HCT116 (cell line): ENCODE results near the gene NDUFC2. TPM values are rescaled to one million over a fixed set of nuclear protein-coding genes. Genes with fewer than 3 reads are reported as not detected.
"Not testable (repeated sequence)": the region's sequence is repeated elsewhere in the genome, so short reads cannot be mapped to it uniquely, and the experiment has no call there.

ENCODE experiments used
- ATAC-seq: fragments of 200-7000 bp; cut with Tn5 transposase; 2 replicates; pipeline ENCODE4 v1.9.1; 2020; ENCODE audit warnings: mild to moderate bottlenecking, moderate library complexity
- BruUV-seq: library from RNA; stranded (reverse); fragments of 400-500 nt; replicated peaks from 2 replicates; lab custom pipeline; 2021; lab: Mats Ljungman, UMichigan
- CTCF ChIA-PET: fragments of 300-600 bp; sonication (Branson Sonifier 250); formaldehyde crosslinking; loops from one replicate; lab custom pipeline; 2021; ENCODE audit warnings: antibody characterized with exemption; lab: Charles Lee
- POLR2A ChIA-PET: fragments of 300-600, 350-600 bp; sonication (Branson Sonifier 250); formaldehyde crosslinking; loops from one replicate; lab custom pipeline; 2021; ENCODE audit warnings: antibody characterized with exemption; lab: Charles Lee
- RAD21 ChIA-PET, 2 experiments: fragments of 300-600 bp; sonication (Branson Sonifier 250); formaldehyde crosslinking; loops; one replicate each; lab custom pipeline; 2023; ENCODE audit warnings: low total read pairs in 2 of 2; ENCODE audit not compliant: uncharacterized antibody in 2 of 2, unreplicated experiment in 2 of 2, low non-redundant PET in 1 of 2; lab: Charles Lee
- DNase-seq: peaks from one replicate; pipeline ENCODE4 v3.0.0-alpha.2; 2010; ENCODE audit warnings: low read depth, low spot score
- H2AFZ ChIP-seq: fragments of 200-600 bp; shearing (Covaris generic), sonication (generic); 2 replicates; pipeline ENCODE4 v1.6.1; 2017; ENCODE audit warnings: low read depth, mixed run types, mixed read lengths, antibody characterized with exemption, low read length; ENCODE audit not compliant: poor library complexity, severe bottlenecking
- H3K27ac ChIP-seq: 2 replicates; pipeline ENCODE4 v1.5.1; 2012; ENCODE audit warnings: low read depth, low read length
- H3K27me3 ChIP-seq: fragments of 200-600 bp; sonication (generic); 2 replicates; pipeline ENCODE4 v1.6.1; 2016; ENCODE audit warnings: mixed run types, low read length, mixed read lengths; ENCODE audit not compliant: insufficient read depth
- H3K36me3 ChIP-seq, 2 experiments: fragments of 200-500 bp in 1 of 2; fragments of 200-600 bp in 1 of 2; sonication (Bioruptor generic) in 1 of 2; sonication (generic) in 1 of 2; 2 replicates each; pipeline versions ENCODE4 v1.5.1 to v1.6.1; 2014 to 2016; ENCODE audit warnings: low read length in 2 of 2, inconsistent platforms in 1 of 2, mixed read lengths in 1 of 2, mixed run types in 1 of 2; ENCODE audit not compliant: insufficient read depth in 2 of 2, control insufficient read depth in 1 of 2
- H3K4me1 ChIP-seq, 2 experiments: fragments of 200-600 bp in 1 of 2; sonication (generic) in 1 of 2; 2 replicates each; pipeline versions ENCODE4 v1.5.1 to v1.6.1; 2012 to 2017; ENCODE audit warnings: low read length in 2 of 2, inconsistent platforms in 1 of 2, mild to moderate bottlenecking in 1 of 2, mixed read lengths in 1 of 2, mixed run types in 1 of 2, moderate library complexity in 1 of 2; ENCODE audit not compliant: insufficient read depth in 2 of 2, control insufficient read depth in 1 of 2
- H3K4me2 ChIP-seq: fragments of 200-600 bp; sonication (generic); 2 replicates; pipeline ENCODE4 v1.6.1; 2017; ENCODE audit warnings: mixed run types, low read length, mixed read lengths
- H3K4me3 ChIP-seq, 2 experiments: fragments of 200-600 bp in 1 of 2; sonication (generic) in 1 of 2; replicated peaks in 1 of 2; 2 replicates each; pipeline ENCODE4 v1.5.1; 2011 to 2016; ENCODE audit warnings: low read length in 2 of 2, control low read depth in 1 of 2, low read depth in 1 of 2, mild to moderate bottlenecking in 1 of 2, mixed read lengths in 1 of 2, mixed run types in 1 of 2
- H3K79me2 ChIP-seq: fragments of 200-600 bp; sonication (generic); 2 replicates; pipeline ENCODE4 v1.6.1; 2017; ENCODE audit warnings: mild to moderate bottlenecking, mixed run types, low read length, moderate library complexity, mixed read lengths; ENCODE audit not compliant: insufficient read depth
- H3K9ac ChIP-seq: fragments of 200-600 bp; sonication (generic); 2 replicates; pipeline ENCODE4 v1.6.1; 2016; ENCODE audit warnings: low read length, mixed read lengths
- H3K9me2 ChIP-seq: fragments of 200-600 bp; sonication (generic), shearing (Covaris generic); 2 replicates; pipeline ENCODE4 v1.6.1; 2017; ENCODE audit warnings: mixed run types, mild to moderate bottlenecking, moderate library complexity; ENCODE audit not compliant: insufficient read depth
- H3K9me3 ChIP-seq, 2 experiments: fragments of 200-500 bp in 1 of 2; fragments of 200-600 bp in 1 of 2; sonication (Bioruptor generic) in 1 of 2; sonication (generic) in 1 of 2; 2 replicates each; pipeline ENCODE4 v1.6.1; 2014 to 2017; ENCODE audit warnings: low read length in 2 of 2, mixed read lengths in 2 of 2, inconsistent platforms in 1 of 2, low read depth in 1 of 2, mild to moderate bottlenecking in 1 of 2, mixed run types in 1 of 2, moderate library complexity in 1 of 2; ENCODE audit not compliant: control insufficient read depth in 1 of 2, insufficient read depth in 1 of 2
- H4K20me1 ChIP-seq: fragments of 200-600 bp; sonication (generic), shearing (Covaris generic); 2 replicates; pipeline ENCODE4 v1.6.1; 2017; ENCODE audit warnings: mixed run types, mild to moderate bottlenecking, moderate library complexity; ENCODE audit not compliant: insufficient read depth
- CBX3 ChIP-seq: IDR thresholded peaks from 2 replicates; pipeline ENCODE4 v1.6.1; 2012; ENCODE audit warnings: low read depth
- CEBPB ChIP-seq: IDR thresholded peaks from 2 replicates; pipeline ENCODE4 v1.6.1; 2012; ENCODE audit warnings: low read depth
- EGR1 ChIP-seq: IDR thresholded peaks from 2 replicates; pipeline ENCODE4 v1.6.1; 2012; ENCODE audit warnings: low read depth
- ELF1 ChIP-seq: IDR thresholded peaks from 2 replicates; pipeline ENCODE4 v1.6.1; 2012; ENCODE audit warnings: low read depth, borderline replicate concordance
- EZH2 ChIP-seq: fragments of 200-600 bp; sonication (generic); IDR thresholded peaks from 2 replicates; pipeline ENCODE4 v1.6.1; 2017; ENCODE audit warnings: antibody characterized with exemption, mixed run types
- EZH2phosphoT487 ChIP-seq: fragments of 200-600 bp; IDR thresholded peaks from 2 replicates; pipeline ENCODE4 v1.6.1; 2018; ENCODE audit warnings: antibody characterized with exemption, borderline replicate concordance
- FOSL1 ChIP-seq: IDR thresholded peaks from 2 replicates; pipeline ENCODE4 v1.6.1; 2012; ENCODE audit warnings: low read depth
- JUND ChIP-seq: IDR thresholded peaks from 2 replicates; pipeline ENCODE4 v1.6.1; 2012
- MAX ChIP-seq: IDR thresholded peaks from 2 replicates; pipeline ENCODE4 v1.6.1; 2012
- POLR2A ChIP-seq: IDR thresholded peaks from 2 replicates; pipeline ENCODE4 v1.7.0; 2011; ENCODE audit warnings: borderline replicate concordance; ENCODE audit not compliant: insufficient read depth, insufficient read length; ENCODE audit errors: extremely low read depth
- POLR2AphosphoS5 ChIP-seq: IDR thresholded peaks from 2 replicates; pipeline ENCODE4 v1.6.1; 2011; ENCODE audit warnings: mild to moderate bottlenecking, low read depth, low read length, moderate library complexity
- RAD21 ChIP-seq: IDR thresholded peaks from 2 replicates; pipeline ENCODE4 v1.6.1; 2012; ENCODE audit warnings: low read depth, mild to moderate bottlenecking
- SIN3A ChIP-seq: IDR thresholded peaks from 2 replicates; pipeline ENCODE4 v1.6.1; 2012; ENCODE audit warnings: low read depth
- SP1 ChIP-seq: IDR thresholded peaks from 2 replicates; pipeline ENCODE4 v1.6.1; 2012; ENCODE audit warnings: low read depth
- TCF7L2 ChIP-seq: IDR thresholded peaks from 2 replicates; pipeline ENCODE4 v1.7.0; 2011; ENCODE audit warnings: borderline replicate concordance, inconsistent platforms; ENCODE audit not compliant: insufficient read depth, insufficient read length; ENCODE audit errors: extremely low read depth
- YY1 ChIP-seq: IDR thresholded peaks from 2 replicates; pipeline ENCODE4 v1.6.1; 2011; ENCODE audit warnings: low read length, low read depth, moderate library complexity, mild to moderate bottlenecking; ENCODE audit not compliant: insufficient replicate concordance; ENCODE audit errors: extremely low read depth
- ZFX ChIP-seq: fragments of 450-650 bp; IDR thresholded peaks from 2 replicates; pipeline ENCODE4 v1.6.1; 2017
- ZNF274 ChIP-seq: fragments of 200-500 bp; sonication (Bioruptor generic); IDR thresholded peaks from 2 replicates; pipeline ENCODE4 v1.6.1; 2014; ENCODE audit warnings: mild to moderate bottlenecking, low read depth, low read length, inconsistent platforms
- intact Hi-C: fragments of 100-400 bp; cut with micrococcal nuclease; formaldehyde crosslinking; loops from 2 replicates; pipeline ENCODE4 v1.10.0; 2022
- total RNA-seq: library from RNA; stranded (reverse); gene quantifications from one replicate; pipeline ENCODE4 v1.2.1, GENCODE V29; 2021; ENCODE audit not compliant: unreplicated experiment
- TF ChIP-seq, protein P1 (sequence below): IDR thresholded peaks from 2 replicates; pipeline ENCODE4 v1.6.1; 2012; ENCODE audit warnings: low read depth
- TF ChIP-seq, protein P2 (sequence below): IDR thresholded peaks from 2 replicates; pipeline ENCODE4 v1.6.1; 2012

NDUFC2 gene
- total RNA-seq, 1 experiment from 2014 or later: 225 TPM

DNA sequence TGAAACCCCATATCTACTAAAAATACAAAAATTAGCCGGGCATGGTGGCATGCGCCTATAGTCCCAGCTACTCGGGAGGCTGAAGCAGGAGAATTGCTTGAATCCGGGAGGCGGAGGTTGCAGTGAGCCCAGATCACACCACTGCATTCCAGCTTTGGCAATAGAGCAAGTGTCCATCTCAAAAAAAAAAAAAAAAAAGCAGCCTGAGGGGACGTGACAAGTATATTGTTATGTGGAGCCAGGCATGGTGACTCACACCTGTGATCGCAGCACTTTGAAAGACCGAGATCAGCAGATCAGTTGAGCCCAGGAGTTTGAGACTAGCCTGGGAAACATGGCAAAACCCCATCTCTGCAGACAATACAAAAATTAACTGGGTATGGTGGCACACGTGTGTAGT lies 51.2 kb downstream of the NDUFC2 start:
- ATAC-seq: peak; percentile 75
- RAD21 ChIA-PET, H3K9ac ChIP-seq, CTCF ChIA-PET, H3K27me3 ChIP-seq, intact Hi-C loops, H2AFZ ChIP-seq, H4K20me1 ChIP-seq, H3K36me3 ChIP-seq, H3K9me2 ChIP-seq, BruUV-seq, H3K9me3 ChIP-seq, H3K79me2 ChIP-seq: not testable (repeated sequence)
- TF ChIP-seq CBX3: peak; percentile 88
- TF ChIP-seq FOSL1: peak; percentile 79
- TF ChIP-seq MAX: peak; percentile 46; the same call in 1 of the 2 replicates
- TF ChIP-seq TCF7L2: peak; percentile 79
- peak; percentile 64; the same call in 1 of the 2 replicates for TF ChIP-seq SP1
- peak; percentile 74 for TF ChIP-seq JUND
- H3K4me2 ChIP-seq: peak overlapping the region; percentile 60
- DNase-seq: peak; percentile 78
- H3K4me1 ChIP-seq: peaks cover 46 to 53% of the 10 kb centered on the region in 2 experiments
- H3K27ac ChIP-seq: peak overlapping the region; percentile 4; the same call in 1 of the 2 replicates
- peak overlapping the region in 1 of 2 experiments; percentile 24; a peak in 2 of 4 replicates for H3K4me3 ChIP-seq
- POLR2A ChIA-PET: interaction anchor here (0.9 kb wide), 1 partner anchor 8 kb away, joined by 3 read pairs; no protein-coding TSS in a partner anchor

DNA sequence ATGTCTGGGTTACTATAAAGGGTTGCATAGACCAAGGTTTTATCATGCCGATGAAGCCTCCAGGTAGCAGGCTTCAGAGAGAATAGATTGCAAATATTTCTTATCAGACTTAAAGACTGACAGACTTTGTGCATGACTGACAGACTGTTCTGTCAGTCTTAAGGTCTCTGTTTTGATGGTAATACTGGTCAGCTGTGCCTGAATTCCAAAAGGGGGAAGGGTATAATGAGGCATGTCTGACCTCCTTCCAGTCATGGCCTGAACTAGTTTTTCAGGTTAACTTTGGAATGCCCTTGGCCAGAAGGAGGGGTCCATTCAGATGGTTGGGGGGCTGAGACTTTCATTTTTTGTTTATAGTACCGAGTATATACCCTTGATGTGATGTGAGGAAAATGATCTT lies 51.9 kb downstream of the NDUFC2 start:
- Histone ChIP-seq H3K9ac (no peak overlapping the region), H4K20me1 (no peaks in the 10 kb centered on the region), H3K9me3 (no peaks in the 10 kb centered on the region), H3K9me2 (no peaks in the 10 kb centered on the region), H3K36me3 (no peaks in the 10 kb centered on the region), H3K27me3 (no peaks in the 10 kb centered on the region), H3K27ac (no peak overlapping the region), H3K4me2 (peak overlapping the region; percentile 60), H3K4me3 (0 out of 4 replicates have a peak overlapping the region, but pooled peaks of 1 of the 2 experiments have one; percentile 24), H3K79me2 (peaks cover under 1% of the 10 kb centered on the region; the same call in 1 of the 2 replicates), H3K4me1 (peaks cover 46 to 56% of the 10 kb centered on the region in 2 experiments), H2AFZ (no peak overlapping the region)
- ChIA-PET POLR2A (no interaction called here), CTCF (no interaction called here), RAD21 (no interaction called here)
- ATAC-seq: no peak
- intact Hi-C loops: no loop called here
- DNase-seq: no peak
- BruUV-seq: no TSS peak
- TF ChIP-seq MAX (no peak), RAD21 (no peak), ZFX (no peak), YY1 (no peak), ZNF274 (no peak), EGR1 (no peak), CBX3 (no peak), EZH2phosphoT487 (no peak), CEBPB (no peak), POLR2AphosphoS5 (no peak), POLR2A (no peak), ELF1 (no peak), SIN3A (no peak), EZH2 (no peak)
- TF ChIP-seq, protein P1, sequence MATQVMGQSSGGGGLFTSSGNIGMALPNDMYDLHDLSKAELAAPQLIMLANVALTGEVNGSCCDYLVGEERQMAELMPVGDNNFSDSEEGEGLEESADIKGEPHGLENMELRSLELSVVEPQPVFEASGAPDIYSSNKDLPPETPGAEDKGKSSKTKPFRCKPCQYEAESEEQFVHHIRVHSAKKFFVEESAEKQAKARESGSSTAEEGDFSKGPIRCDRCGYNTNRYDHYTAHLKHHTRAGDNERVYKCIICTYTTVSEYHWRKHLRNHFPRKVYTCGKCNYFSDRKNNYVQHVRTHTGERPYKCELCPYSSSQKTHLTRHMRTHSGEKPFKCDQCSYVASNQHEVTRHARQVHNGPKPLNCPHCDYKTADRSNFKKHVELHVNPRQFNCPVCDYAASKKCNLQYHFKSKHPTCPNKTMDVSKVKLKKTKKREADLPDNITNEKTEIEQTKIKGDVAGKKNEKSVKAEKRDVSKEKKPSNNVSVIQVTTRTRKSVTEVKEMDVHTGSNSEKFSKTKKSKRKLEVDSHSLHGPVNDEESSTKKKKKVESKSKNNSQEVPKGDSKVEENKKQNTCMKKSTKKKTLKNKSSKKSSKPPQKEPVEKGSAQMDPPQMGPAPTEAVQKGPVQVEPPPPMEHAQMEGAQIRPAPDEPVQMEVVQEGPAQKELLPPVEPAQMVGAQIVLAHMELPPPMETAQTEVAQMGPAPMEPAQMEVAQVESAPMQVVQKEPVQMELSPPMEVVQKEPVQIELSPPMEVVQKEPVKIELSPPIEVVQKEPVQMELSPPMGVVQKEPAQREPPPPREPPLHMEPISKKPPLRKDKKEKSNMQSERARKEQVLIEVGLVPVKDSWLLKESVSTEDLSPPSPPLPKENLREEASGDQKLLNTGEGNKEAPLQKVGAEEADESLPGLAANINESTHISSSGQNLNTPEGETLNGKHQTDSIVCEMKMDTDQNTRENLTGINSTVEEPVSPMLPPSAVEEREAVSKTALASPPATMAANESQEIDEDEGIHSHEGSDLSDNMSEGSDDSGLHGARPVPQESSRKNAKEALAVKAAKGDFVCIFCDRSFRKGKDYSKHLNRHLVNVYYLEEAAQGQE: no peak
- TF ChIP-seq, protein P2, sequence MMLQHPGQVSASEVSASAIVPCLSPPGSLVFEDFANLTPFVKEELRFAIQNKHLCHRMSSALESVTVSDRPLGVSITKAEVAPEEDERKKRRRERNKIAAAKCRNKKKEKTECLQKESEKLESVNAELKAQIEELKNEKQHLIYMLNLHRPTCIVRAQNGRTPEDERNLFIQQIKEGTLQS: no peak
